ENCODE results near the gene TMEM9.

The TMEM9 gene

DNA sequence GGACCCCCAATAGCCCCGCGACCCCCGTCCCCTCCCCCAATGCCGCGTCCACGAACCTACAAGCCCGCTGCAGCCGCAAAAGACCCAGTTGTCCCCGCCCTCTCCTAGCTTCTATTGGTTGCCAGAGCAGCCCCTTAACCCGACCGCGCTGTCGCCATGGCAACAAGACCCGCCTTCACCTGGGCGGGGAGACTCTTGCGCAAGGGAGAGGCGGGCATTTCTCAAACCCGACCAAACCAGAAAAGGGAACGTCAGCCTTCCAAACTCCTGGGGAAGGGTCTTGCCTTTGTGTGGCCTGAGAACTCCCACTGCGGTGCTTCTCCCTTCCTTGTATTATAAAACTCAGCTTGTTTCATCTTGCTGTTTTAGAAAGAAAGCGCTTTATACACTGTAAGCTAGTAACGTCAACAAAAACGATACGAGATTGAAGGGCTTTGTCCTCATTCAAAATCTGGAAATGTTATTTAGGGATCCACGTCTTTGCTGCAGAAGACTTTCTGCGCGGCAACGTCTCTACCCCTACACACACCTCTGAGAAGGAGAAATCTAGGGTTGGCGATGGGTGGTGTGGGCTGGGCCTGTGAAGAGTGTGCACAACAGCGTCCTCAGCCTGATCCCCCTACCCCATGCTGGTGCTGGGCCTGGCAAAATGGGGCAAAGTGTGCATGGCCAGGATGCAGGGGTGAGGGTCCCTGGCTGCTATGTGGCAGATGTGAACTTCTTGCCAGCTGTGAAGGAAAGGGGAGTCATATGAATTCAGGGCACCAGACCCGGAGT is at the start of gene TMEM9:
Gene TMEM9, minus strand, starts transcription at position 86 of the 777 bp plus-strand sequence. CDS start 551 bp downstream, outside the sequence.
- DNase-seq = peak; percentile 86

DNA sequence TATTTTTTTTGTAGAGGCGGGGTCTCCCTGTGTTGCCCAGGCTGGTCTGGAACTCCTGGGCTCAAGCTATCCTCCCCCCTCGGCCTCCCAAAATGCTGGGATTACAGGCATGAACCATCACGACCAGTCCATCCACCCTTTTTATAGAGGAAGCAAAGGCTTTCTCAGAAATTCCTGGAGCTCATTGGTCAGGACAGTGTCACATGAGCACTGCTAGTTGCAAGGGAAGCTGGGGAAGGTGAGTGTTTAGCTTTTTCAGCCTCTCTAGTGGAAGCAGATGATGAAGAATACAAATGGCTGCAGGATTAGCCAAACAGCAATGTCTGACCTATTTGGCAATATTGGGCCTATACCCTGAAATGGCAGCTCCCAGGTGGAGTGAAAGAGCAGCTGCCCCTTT is 44.3 kb upstream of the TMEM9 start:
- DNase-seq = no peak

- DNase-seq = no peak
These were observed 39.8 kb upstream of the TMEM9 start for GRCh38 chr1:201194046-201194445.

GRCh38 chr1:201192261-201192788 is 38.1 kb upstream of the TMEM9 start:
- peak; percentile 49 for DNase-seq

DNA sequence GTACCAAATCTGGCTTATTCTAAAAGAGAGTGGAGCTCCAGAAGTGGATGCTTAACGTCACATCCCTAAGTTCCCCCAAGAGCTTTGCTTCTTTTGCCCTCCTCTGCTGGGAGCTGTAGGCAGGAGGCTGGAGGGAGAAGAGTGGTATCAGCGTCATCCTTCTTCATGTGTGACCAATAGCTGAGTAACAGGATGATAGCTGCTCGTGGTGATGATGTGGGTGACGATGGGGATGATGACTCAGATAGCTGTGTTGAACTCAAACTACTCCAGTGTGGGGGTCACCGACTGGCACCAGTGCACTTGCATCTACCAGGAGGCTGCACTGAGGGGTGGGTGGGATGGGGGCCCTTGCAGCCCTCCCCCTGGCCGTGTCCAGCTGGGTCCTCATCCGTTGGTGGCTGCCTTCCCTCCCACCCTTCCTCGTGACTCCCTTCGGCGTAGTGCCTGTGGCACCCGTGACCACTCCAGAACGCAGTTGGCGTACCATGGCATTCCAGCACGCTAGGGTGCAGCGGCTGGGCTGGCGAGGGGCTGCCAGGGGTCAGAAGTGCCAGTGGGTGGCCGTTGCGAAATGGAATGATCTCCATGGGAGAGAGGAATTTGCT is 37.5 kb upstream of the TMEM9 start:
- no peak for DNase-seq

DNA sequence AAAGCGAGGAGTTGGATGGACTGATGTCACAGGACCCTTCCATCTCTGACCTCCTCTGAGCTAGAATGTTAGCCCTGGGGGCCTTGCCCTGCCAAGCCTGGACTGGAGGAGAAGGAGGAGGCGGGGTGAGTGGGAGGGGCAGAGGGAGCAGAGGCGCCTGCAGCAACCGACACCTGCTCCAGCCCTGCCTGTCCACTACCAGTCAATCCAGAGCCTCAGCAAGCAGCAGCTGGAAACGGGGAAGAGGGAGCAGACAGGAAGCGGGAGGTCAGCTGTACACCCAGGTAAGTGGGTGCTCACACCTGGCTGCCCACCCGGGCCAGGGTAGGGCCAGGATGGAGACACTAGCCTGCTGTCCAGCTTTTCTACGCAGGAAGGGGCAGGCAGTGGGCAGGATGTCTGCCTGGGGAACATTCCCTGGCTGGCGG is 36.4 kb upstream of the TMEM9 start, which contains the start of gene IGFN1:
Gene IGFN1, plus strand, starts transcription at position 201 of the 428 bp plus-strand sequence. CDS start 2,470 bp downstream, outside the sequence.
- DNase-seq = no peak

DNA sequence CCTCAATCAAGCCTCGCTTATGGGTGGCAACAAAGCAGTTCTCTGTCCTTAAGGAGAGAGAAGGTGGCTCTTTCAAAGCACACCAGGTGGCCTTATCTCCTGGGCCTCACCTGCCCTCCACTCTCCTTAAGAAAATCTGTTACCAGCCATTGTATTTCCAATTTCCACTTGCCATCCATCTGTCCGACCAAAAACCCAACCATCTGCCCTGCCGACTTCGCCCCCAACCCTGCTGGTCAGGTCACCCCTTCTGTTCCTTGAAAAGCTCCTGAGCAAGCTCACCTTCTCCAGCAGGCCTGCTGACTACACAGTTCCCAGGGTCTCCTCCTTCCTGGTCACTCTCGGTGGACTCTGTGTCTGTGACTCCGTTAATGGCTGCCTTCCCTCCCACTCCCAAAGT is 35.7 kb upstream of the TMEM9 start:
- DNase-seq = no peak

- DNase-seq = no peak
These were observed 34.8 kb upstream of the TMEM9 start for GRCh38 chr1:201189085-201189484.

- no peak for DNase-seq
These were observed 31.9 kb upstream of the TMEM9 start for GRCh38 chr1:201186192-201186591.

- no peak for DNase-seq
These were observed 31.4 kb upstream of the TMEM9 start for GRCh38 chr1:201185527-201186128.

DNA sequence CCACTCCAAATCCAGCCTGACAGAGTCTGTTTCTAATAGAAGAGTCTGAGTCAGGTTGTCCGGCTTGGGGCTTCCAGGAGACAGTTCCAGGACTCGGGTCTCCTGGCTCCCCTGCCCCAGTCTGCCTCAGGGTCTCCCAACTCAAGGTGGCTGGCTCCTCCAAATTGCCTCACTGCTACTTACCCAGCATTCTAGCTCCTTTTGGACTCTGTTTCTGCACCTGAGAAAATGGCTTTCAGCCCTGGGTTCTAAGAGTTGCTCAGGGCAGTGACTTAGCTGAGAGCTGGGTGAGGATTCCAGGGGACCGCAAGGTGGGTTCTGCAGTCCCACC is 30.8 kb upstream of the TMEM9 start:
- DNase-seq = no peak

GRCh38 chr1:201184307-201185122 is 30.2 kb upstream of the TMEM9 start:
- DNase-seq = peak; percentile 43

DNA sequence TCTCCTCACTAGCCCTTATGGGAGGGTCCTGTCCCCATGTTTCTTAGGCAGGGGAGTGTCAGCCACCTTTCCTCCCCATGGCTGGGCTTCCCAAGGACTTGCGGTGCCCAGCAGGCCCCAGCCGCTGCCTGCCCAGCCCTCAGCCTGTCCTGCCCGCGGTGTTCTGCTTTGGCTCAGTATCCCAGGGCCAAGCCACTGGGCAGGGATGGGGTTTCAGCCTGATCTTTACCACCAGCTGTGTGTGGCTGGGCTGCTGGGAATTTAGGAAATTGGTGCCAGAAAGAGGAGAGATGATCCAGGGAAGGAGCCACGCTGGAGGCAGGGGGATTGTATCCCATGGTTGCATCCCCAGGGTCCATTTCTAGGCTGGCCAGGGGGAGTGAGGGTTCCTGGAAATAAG is 29.5 kb upstream of the TMEM9 start:
- DNase-seq = no peak

DNA sequence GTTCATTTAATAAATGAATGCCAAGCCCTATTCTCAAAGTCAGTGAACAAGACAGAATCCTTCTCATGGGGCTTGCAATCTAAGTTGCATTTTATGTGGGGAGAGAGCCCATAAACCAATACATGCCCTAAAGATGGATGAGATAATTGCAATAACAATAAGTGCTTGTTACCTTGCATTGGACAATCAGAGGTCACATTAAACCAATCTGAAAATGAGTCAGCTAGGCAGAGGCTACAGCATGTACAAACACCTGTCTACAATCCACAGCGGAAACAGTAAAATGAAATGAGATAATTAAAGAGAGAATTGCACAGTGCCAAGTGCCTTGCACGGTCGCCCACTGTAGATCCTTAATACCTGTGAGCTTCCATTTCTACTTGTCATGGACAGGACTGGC is 28.9 kb upstream of the TMEM9 start:
- DNase-seq = no peak

- no peak for DNase-seq
These were observed 27.5 kb upstream of the TMEM9 start for GRCh38 chr1:201181726-201182125.

- no peak for DNase-seq
These were observed 27.0 kb upstream of the TMEM9 start for GRCh38 chr1:201181323-201181722.

DNA sequence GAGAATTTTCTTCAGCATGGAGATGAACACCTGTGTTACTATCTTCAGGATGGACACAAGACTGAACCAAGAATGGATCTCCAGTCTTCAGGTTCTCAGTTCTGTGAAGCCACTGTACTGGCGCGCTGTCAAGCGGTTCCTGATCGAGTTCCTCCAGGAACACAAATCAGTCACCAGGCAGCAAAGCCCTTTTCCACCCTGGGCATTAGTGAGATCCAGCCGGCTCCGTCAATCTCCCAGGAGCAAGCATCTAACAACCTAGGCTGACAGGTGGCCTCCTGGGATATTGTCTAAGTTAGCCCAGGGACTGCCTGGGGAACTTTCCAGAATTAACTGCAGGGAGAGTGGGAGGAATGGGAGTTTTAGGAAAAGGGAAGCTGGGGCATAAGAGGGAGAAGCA is 26.6 kb upstream of the TMEM9 start:
- no peak for DNase-seq

DNA sequence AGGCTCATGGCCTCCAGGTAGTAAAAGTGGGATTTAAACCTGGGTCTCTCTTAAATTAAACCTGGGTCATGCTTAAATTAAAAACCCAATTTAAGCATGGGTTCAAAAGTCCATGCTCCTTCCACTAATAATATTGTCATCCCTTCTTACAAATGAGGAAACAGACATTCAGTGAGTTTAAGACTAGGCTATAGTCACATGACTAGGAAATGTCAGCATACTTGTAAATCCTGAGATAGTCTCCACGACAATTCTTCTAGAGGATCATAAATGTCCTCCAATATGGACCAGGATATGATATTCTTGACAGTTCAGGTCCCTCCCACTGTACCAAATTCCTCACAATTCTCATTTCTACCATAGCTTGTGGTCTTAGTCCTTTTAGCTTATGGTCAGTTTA is 25.9 kb upstream of the TMEM9 start:
- DNase-seq = no peak

DNA sequence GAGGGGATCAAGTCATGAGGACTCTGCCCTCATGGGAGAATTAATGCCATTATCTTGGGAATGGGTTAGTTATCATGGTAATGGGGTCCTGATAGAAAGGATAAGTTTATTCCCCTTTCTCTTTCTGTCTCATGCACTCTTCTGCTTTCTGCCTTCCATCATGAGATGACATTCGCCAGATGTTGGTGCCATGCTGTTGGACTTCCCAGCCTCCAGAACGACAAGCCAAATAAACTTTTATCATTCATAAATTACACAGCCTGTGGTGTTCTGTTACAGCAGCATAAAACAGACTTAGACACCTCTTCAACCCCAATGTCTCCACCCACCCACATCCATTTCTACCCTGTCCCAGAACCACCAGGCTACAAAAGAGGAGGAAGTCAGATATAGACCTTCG is 24.4 kb upstream of the TMEM9 start:
- no peak for DNase-seq

DNA sequence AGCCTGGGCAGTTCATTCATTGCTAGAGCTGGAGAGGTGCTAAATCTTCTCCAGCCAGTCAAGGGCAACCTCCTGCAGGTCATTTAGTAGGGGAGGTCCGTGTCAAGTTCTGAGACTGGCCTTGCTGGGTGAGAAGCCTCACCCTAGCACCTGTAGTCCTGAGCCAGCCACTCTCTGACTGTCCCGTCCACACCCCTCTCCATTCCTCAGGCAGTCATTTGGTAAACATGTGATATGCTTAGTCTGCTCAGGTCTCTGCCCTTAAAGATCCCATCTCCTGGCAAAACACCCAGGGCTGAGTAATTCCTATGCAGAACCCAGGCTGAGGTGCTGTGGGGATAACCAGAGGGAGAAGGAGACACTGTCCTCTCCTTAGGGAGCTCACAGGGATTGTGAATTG is 22.7 kb upstream of the TMEM9 start:
- DNase-seq = no peak

GRCh38 chr1:201175820-201176500 is 21.7 kb upstream of the TMEM9 start:
- DNase-seq = no peak

GRCh38 chr1:201173736-201174135 is 19.5 kb upstream of the TMEM9 start:
- no peak for DNase-seq
